Suprapubic skin (tissue), 3 donors: ENCODE measurements around the gene RUBCNL.

Experiments used
- EP300 ChIP-seq: sonication (generic); formaldehyde crosslinking; IDR thresholded peaks from one replicate; pipeline ENCODE4 v1.6.1; 2017; ENCODE audit warnings: antibody characterized with exemption
- POLR2A ChIP-seq, 2 donors: fragments of 450-650 bp; IDR thresholded peaks; one replicate each; pipeline ENCODE4 v1.6.1; 2017; ENCODE audit warnings: antibody characterized with exemption in 2 of 2, mild to moderate bottlenecking in 2 of 2, moderate library complexity in 2 of 2
- TF ChIP-seq, protein P1 (sequence below), 2 donors: fragments of 200-600 bp in 1 of 2; fragments of 450-650 bp in 1 of 2; sonication (generic) in 1 of 2; IDR thresholded peaks; one replicate each; pipeline ENCODE4 v1.5.1; 2016 to 2019; ENCODE audit warnings: antibody characterized with exemption in 2 of 2, mild to moderate bottlenecking in 1 of 2, moderate library complexity in 1 of 2

- TF ChIP-seq, protein P1, sequence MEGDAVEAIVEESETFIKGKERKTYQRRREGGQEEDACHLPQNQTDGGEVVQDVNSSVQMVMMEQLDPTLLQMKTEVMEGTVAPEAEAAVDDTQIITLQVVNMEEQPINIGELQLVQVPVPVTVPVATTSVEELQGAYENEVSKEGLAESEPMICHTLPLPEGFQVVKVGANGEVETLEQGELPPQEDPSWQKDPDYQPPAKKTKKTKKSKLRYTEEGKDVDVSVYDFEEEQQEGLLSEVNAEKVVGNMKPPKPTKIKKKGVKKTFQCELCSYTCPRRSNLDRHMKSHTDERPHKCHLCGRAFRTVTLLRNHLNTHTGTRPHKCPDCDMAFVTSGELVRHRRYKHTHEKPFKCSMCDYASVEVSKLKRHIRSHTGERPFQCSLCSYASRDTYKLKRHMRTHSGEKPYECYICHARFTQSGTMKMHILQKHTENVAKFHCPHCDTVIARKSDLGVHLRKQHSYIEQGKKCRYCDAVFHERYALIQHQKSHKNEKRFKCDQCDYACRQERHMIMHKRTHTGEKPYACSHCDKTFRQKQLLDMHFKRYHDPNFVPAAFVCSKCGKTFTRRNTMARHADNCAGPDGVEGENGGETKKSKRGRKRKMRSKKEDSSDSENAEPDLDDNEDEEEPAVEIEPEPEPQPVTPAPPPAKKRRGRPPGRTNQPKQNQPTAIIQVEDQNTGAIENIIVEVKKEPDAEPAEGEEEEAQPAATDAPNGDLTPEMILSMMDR (IDR thresholded peaks at IDR 0.05): no peak
- no peak for TF ChIP-seq POLR2A (IDR thresholded peaks at IDR 0.05)
- TF ChIP-seq EP300: no peak
These were observed 18.4 kb upstream of the RUBCNL start for GRCh38 chr13:46405457-46405856.
